Neural progenitor cell (in vitro differentiated cells): Measurements from ENCODE around the gene CASP3. TPM values are rescaled to one million over a fixed set of nuclear protein-coding genes. Genes with fewer than 3 reads are reported as not detected.
"Not testable (repeated sequence)": the region's sequence is repeated elsewhere in the genome, so short reads cannot be mapped to it uniquely, and the experiment has no call there.

Experiments
- DNase-seq: peaks from one replicate; pipeline ENCODE4 v3.0.0-alpha.2; 2016; ENCODE audit warnings: low spot score
- H2AFZ ChIP-seq: fragments of 200-600 bp; sonication (generic); replicated peaks from 2 replicates; pipeline ENCODE4 v1.6.1; 2016; ENCODE audit warnings: antibody characterized with exemption
- H3F3A ChIP-seq: fragments of 200-600 bp; sonication (generic); 2 replicates; pipeline ENCODE4 v1.6.1; 2016; ENCODE audit warnings: antibody characterized with exemption, low read depth
- H3K27ac ChIP-seq: fragments of 200-600 bp; sonication (generic); 2 replicates; pipeline ENCODE4 v1.5.1; 2016; ENCODE audit warnings: mild to moderate bottlenecking
- H3K27me3 ChIP-seq: fragments of 200-600 bp; sonication (generic); 2 replicates; pipeline ENCODE4 v1.6.1; 2016; ENCODE audit warnings: mild to moderate bottlenecking, moderate library complexity
- H3K36me3 ChIP-seq: fragments of 200-600 bp; sonication (generic); 2 replicates; pipeline ENCODE4 v1.5.1; 2016
- H3K4me1 ChIP-seq: fragments of 200-600 bp; sonication (generic); 2 replicates; pipeline ENCODE4 v1.6.1; 2016; ENCODE audit warnings: mixed run types
- H3K4me2 ChIP-seq: fragments of 200-600 bp; sonication (generic); 2 replicates; pipeline ENCODE4 v1.6.1; 2016
- H3K4me3 ChIP-seq: fragments of 200-600 bp; sonication (generic); 2 replicates; pipeline ENCODE4 v1.5.1; 2016
- H3K79me2 ChIP-seq: fragments of 200-600 bp; sonication (generic); 2 replicates; pipeline ENCODE4 v1.6.1; 2016; ENCODE audit warnings: low read depth
- H3K9ac ChIP-seq: fragments of 200-600 bp; sonication (generic); 2 replicates; pipeline ENCODE4 v1.6.1; 2016
- H3K9me3 ChIP-seq: fragments of 200-600 bp; sonication (generic); 2 replicates; pipeline ENCODE4 v1.5.1; 2016; ENCODE audit warnings: low read depth
- H4K20me1 ChIP-seq: fragments of 200-600 bp; sonication (generic); 2 replicates; pipeline ENCODE4 v1.6.1; 2016; ENCODE audit warnings: low read depth
- H3K27ac Mint-ChIP-seq: 3 replicates; pipeline ENCODE4 v1.8.0; 2021; ENCODE audit warnings: mixed read lengths
- H3K27me3 Mint-ChIP-seq: 2 replicates; pipeline ENCODE4 v1.8.0; 2022; ENCODE audit warnings: low read depth, mild to moderate bottlenecking, inconsistent platforms, moderate library complexity, mixed read lengths; ENCODE audit not compliant: insufficient read depth
- H3K36me3 Mint-ChIP-seq: 3 replicates; pipeline ENCODE4 v1.8.0; 2021; ENCODE audit warnings: mixed read lengths
- H3K4me1 Mint-ChIP-seq: 3 replicates; pipeline ENCODE4 v1.8.0; 2021; ENCODE audit warnings: mixed read lengths
- H3K4me3 Mint-ChIP-seq: 3 replicates; pipeline ENCODE4 v1.8.0; 2021; ENCODE audit warnings: mild to moderate bottlenecking, moderate library complexity, mixed read lengths
- H3K9me3 Mint-ChIP-seq: 3 replicates; pipeline ENCODE4 v1.8.0; 2020; ENCODE audit warnings: mixed read lengths
- EZH2 ChIP-seq: fragments of 200-600 bp; sonication (generic); IDR thresholded peaks from 2 replicates; pipeline ENCODE4 v1.6.1; 2017; ENCODE audit warnings: antibody characterized with exemption, mild to moderate bottlenecking, moderate library complexity
- EZH2phosphoT487 ChIP-seq: fragments of 200-600 bp; sonication (generic); IDR thresholded peaks from 2 replicates; pipeline ENCODE4 v1.6.1; 2017; ENCODE audit warnings: antibody characterized with exemption
- total RNA-seq: library from RNA; depleted of rRNA; stranded (reverse); fragments of >200 nt; gene quantifications from 2 replicates; pipeline ENCODE4 v1.2.3, GENCODE V29; 2015; ENCODE audit warnings: low replicate concordance
- TF ChIP-seq, protein P1 (sequence below): fragments of 200-600 bp; sonication (generic); IDR thresholded peaks from 2 replicates; pipeline ENCODE4 v1.5.1; 2017; ENCODE audit warnings: antibody characterized with exemption, mild to moderate bottlenecking

CASP3 gene
- total RNA-seq, 1 donor from 2014 or later: 69.8 TPM

DNA sequence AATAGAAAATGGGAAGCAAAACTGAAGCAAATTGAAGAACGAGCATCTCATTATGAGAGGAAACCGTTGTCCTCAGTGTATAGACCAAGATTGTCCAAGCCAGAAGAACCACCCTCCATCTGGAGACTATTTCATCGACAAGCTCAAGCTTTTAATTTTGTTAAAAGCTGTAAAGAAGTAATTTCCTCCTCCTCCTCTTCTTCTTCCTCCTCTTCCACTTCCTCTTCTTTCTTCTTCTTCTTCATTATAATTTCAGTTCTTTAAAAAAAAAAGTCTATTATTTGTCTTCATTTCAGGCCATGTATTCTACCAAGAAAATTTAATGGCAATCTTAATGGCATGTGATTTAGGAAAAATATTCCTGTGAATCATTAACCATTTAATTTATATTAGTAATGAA is 7.9 kb upstream of the CASP3 start:
- Histone ChIP-seq H3K4me1 (no peaks in the 10 kb centered on the region), H3K9me3 (no peaks in the 10 kb centered on the region), H3K79me2 (no peaks in the 10 kb centered on the region), H3K9ac (no peak overlapping the region), H3K36me3 (peaks cover 6% of the 10 kb centered on the region), H2AFZ (no peak overlapping the region), H3K4me2 (no peak overlapping the region), H3K27ac (no peak overlapping the region), H3F3A (no peaks in the 10 kb centered on the region), H3K4me3 (no peak overlapping the region), H4K20me1 (no peaks in the 10 kb centered on the region), H3K27me3 (no peaks in the 10 kb centered on the region)
- peaks cover 2% of the 10 kb centered on the region for H3K4me1 Mint-ChIP-seq
- H3K36me3 Mint-ChIP-seq: peaks cover 14% of the 10 kb centered on the region
- H3K4me3 Mint-ChIP-seq: no peak overlapping the region
- DNase-seq: no peak
- H3K9me3 Mint-ChIP-seq: no peaks in the 10 kb centered on the region
- H3K27me3 Mint-ChIP-seq: peaks cover 3% of the 10 kb centered on the region
- no peak overlapping the region for H3K27ac Mint-ChIP-seq
- TF ChIP-seq, protein P1, sequence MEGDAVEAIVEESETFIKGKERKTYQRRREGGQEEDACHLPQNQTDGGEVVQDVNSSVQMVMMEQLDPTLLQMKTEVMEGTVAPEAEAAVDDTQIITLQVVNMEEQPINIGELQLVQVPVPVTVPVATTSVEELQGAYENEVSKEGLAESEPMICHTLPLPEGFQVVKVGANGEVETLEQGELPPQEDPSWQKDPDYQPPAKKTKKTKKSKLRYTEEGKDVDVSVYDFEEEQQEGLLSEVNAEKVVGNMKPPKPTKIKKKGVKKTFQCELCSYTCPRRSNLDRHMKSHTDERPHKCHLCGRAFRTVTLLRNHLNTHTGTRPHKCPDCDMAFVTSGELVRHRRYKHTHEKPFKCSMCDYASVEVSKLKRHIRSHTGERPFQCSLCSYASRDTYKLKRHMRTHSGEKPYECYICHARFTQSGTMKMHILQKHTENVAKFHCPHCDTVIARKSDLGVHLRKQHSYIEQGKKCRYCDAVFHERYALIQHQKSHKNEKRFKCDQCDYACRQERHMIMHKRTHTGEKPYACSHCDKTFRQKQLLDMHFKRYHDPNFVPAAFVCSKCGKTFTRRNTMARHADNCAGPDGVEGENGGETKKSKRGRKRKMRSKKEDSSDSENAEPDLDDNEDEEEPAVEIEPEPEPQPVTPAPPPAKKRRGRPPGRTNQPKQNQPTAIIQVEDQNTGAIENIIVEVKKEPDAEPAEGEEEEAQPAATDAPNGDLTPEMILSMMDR: no peak
- TF ChIP-seq EZH2 (no peak), EZH2phosphoT487 (no peak)

DNA sequence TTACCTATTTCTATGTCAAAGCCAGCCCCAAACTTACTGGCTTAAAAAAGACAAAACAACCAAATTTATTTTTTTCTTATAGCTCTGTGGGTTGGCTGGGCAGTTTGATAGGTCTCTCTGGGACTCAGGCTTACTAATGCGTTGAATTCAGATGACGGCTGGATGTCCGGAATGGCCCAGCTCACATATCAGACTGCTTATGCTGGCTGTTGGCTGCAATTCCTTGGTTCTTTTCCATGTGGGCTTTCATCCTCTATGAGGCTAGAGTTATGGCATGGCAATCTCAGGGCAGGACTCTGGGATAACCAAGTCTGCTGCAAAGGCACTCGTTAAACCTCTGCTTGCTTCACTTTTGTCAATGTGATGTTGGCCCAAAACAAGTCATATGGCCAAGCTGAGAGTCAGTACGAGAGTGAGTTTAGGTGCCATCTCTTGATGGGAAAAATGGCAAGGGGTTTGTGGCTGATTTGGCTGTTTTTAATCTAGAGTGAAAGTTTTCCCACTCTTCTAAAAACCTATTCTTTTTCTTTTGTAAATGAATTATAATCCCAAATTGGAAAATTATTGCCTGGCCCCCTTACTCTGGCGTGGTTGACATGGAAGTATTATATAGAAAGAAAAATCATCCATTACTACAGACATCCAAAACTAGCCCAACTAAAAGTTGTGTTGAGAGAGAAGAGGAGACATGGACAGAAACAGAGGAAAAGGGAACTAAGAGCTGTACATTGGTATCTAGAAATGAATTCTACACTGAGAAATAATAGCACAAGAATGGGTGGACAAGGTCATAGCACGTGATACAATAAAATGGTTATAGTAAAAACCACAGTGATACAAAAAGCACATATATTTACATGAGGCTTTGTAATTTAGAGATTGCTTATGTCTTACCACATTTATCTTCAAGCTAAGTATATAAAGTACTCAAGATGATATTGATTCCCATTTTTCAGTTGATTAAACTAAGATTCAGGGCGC is 6.9 kb upstream of the CASP3 start:
- H3K9me3 Mint-ChIP-seq: no peaks in the 10 kb centered on the region
- H3K27ac Mint-ChIP-seq: no peak overlapping the region
- peaks cover 3% of the 10 kb centered on the region for H3K27me3 Mint-ChIP-seq
- no peak overlapping the region for H2AFZ ChIP-seq
- H3K4me3 ChIP-seq: no peak overlapping the region
- H4K20me1 ChIP-seq: no peaks in the 10 kb centered on the region
- no peaks in the 10 kb centered on the region for H3K9me3 ChIP-seq
- TF ChIP-seq EZH2 (no peak), EZH2phosphoT487 (no peak)
- TF ChIP-seq, protein P1: no peak
- H3K9ac ChIP-seq: no peak overlapping the region
- no peak overlapping the region for H3K27ac ChIP-seq
- DNase-seq: no peak
- peaks cover 14% of the 10 kb centered on the region for H3K36me3 Mint-ChIP-seq
- H3K4me1 Mint-ChIP-seq: peaks cover 5% of the 10 kb centered on the region
- peaks cover 6% of the 10 kb centered on the region for H3K36me3 ChIP-seq
- H3F3A ChIP-seq: no peaks in the 10 kb centered on the region
- no peaks in the 10 kb centered on the region for H3K27me3 ChIP-seq
- no peak overlapping the region for H3K4me3 Mint-ChIP-seq
- H3K79me2 ChIP-seq: no peaks in the 10 kb centered on the region
- no peaks in the 10 kb centered on the region for H3K4me1 ChIP-seq
- no peak overlapping the region for H3K4me2 ChIP-seq

DNA sequence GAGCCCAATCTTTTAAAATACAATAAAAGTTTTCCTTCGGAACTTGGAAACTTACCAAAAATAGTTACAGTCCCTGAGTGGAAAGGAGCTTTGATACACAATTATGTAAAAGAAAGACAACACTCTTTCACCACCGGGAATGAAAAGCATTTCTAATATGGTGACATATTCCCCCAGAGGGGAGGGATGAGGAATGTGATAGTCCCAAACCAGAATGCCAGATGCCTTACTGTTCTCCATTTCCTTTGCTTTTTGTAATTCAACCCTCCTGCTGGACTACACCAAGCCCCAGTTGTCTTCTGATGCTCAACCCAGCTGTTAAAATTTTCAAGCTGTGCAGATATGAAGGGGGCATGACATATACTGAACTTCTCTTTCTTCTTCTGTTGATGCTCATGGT is 4.4 kb upstream of the CASP3 start:
- peaks cover 14% of the 10 kb centered on the region for H3K36me3 Mint-ChIP-seq
- TF ChIP-seq, protein P1: no peak
- TF ChIP-seq EZH2 (no peak), EZH2phosphoT487 (no peak)
- no peaks in the 10 kb centered on the region for H3K9me3 ChIP-seq
- H3K27ac Mint-ChIP-seq: no peak overlapping the region
- H3K9me3 Mint-ChIP-seq: no peaks in the 10 kb centered on the region
- peaks cover 10% of the 10 kb centered on the region for H3K4me1 ChIP-seq
- peaks cover 6% of the 10 kb centered on the region for H3K36me3 ChIP-seq
- H3K4me3 Mint-ChIP-seq: no peak overlapping the region
- H3K27me3 ChIP-seq: no peaks in the 10 kb centered on the region
- H2AFZ ChIP-seq: no peak overlapping the region
- H3K9ac ChIP-seq: no peak overlapping the region
- no peak overlapping the region for H3K4me2 ChIP-seq
- H3K27ac ChIP-seq: no peak overlapping the region
- DNase-seq: no peak
- H3K79me2 ChIP-seq: peaks cover 16% of the 10 kb centered on the region
- no peaks in the 10 kb centered on the region for H3K27me3 Mint-ChIP-seq
- peaks cover 2% of the 10 kb centered on the region for H4K20me1 ChIP-seq
- peaks cover 15% of the 10 kb centered on the region for H3K4me1 Mint-ChIP-seq
- peaks cover 17% of the 10 kb centered on the region for H3F3A ChIP-seq
- H3K4me3 ChIP-seq: no peak overlapping the region

DNA sequence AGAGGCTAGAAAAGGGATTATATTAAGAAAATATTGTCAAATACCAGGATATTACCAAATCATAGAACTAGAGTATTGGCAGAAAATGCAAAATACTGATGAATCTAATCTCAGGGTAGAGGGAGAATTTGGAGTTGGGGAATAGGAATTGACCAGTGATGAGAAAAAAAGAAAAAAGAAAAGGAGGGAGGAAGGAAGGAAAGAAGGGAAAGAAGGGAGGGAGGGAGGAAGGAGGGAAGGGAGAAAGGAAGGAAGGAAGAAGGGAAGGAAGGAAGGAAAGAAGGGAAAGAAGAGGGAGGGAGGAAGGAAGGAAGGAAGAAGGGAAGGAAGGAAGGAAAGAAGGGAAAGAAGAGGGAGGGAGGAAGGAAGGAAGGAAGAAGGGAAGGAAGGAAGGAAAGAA is 3.4 kb upstream of the CASP3 start:
- H3K27ac Mint-ChIP-seq, H3K27ac ChIP-seq, H3K4me2 ChIP-seq, H3K4me3 ChIP-seq, H3K36me3 ChIP-seq, H3K9me3 Mint-ChIP-seq, DNase-seq, H3K9ac ChIP-seq, H2AFZ ChIP-seq, H3K4me3 Mint-ChIP-seq, H3K27me3 ChIP-seq, H3K9me3 ChIP-seq, H3K27me3 Mint-ChIP-seq: not testable (repeated sequence)
- Histone ChIP-seq H3K4me1 (peaks cover 14% of the 10 kb centered on the region), H3F3A (peaks cover 23% of the 10 kb centered on the region), H3K79me2 (peaks cover 25% of the 10 kb centered on the region), H4K20me1 (peaks cover 12% of the 10 kb centered on the region)
- peaks cover 20% of the 10 kb centered on the region for H3K4me1 Mint-ChIP-seq
- peaks cover 11% of the 10 kb centered on the region for H3K36me3 Mint-ChIP-seq
